Keratinocyte (primary cell): ENCODE data around the gene ANGEL2. TPM values are rescaled to one million over a fixed set of nuclear protein-coding genes. Genes with fewer than 3 reads are reported as not detected.

Experiments used
- DNase-seq: peaks from one replicate; pipeline ENCODE4 v3.0.0-alpha.2; 2011; ENCODE audit warnings: low read depth, missing footprints, low spot score
- FAIRE-seq: peaks from 2 replicates; lab custom pipeline; 2011; peaks lifted over from hg19 to GRCh38; lab: Jason Lieb, UNC
- H2AFZ ChIP-seq: 2 replicates; pipeline ENCODE4 v1.6.0; 2012; ENCODE audit warnings: low read length, control low read depth, inconsistent platforms; ENCODE audit not compliant: control insufficient read depth
- H3K27ac ChIP-seq: 2 replicates; pipeline ENCODE4 v1.5.1; 2011; ENCODE audit warnings: low read length; ENCODE audit not compliant: control insufficient read depth, insufficient read depth
- H3K27me3 ChIP-seq: 3 replicates; pipeline ENCODE4 v1.6.0; 2011; ENCODE audit warnings: low read length; ENCODE audit not compliant: control insufficient read depth, insufficient read depth; ENCODE audit errors: extremely low read depth
- H3K36me3 ChIP-seq, 2 experiments: 2 replicates in 1 of 2; 3 replicates in 1 of 2; pipeline ENCODE4 v1.5.1; 2011; ENCODE audit warnings: low read length in 2 of 2, mild to moderate bottlenecking in 1 of 2; ENCODE audit not compliant: control insufficient read depth in 2 of 2, insufficient read depth in 2 of 2; ENCODE audit errors: extremely low read depth in 1 of 2
- H3K4me1 ChIP-seq: 3 replicates; pipeline ENCODE4 v1.5.1; 2011; ENCODE audit warnings: low read length; ENCODE audit not compliant: control insufficient read depth, insufficient read depth; ENCODE audit errors: extremely low read depth
- H3K4me2 ChIP-seq: 3 replicates; pipeline ENCODE4 v1.6.0; 2011; ENCODE audit warnings: low read depth, low read length; ENCODE audit not compliant: control insufficient read depth, insufficient read depth; ENCODE audit errors: extremely low read depth
- H3K4me3 ChIP-seq, 3 experiments: fragments of 200-600 bp in 1 of 3; sonication (generic) in 1 of 3; 2 replicates in 2 of 3; 3 replicates in 1 of 3; pipeline ENCODE4 v1.5.1; 2011 to 2016; ENCODE audit warnings: low read length in 3 of 3, mild to moderate bottlenecking in 3 of 3, control low read depth in 2 of 3, inconsistent platforms in 1 of 3, low read depth in 1 of 3, mixed read lengths in 1 of 3, mixed run types in 1 of 3, moderate library complexity in 1 of 3; ENCODE audit not compliant: control insufficient read depth in 2 of 3, insufficient read depth in 2 of 3; ENCODE audit errors: extremely low read depth in 1 of 3
- H3K79me2 ChIP-seq: 2 replicates; pipeline ENCODE4 v1.6.0; 2012; ENCODE audit warnings: low read length; ENCODE audit not compliant: control insufficient read depth, insufficient read depth
- H3K9ac ChIP-seq: 3 replicates; pipeline ENCODE4 v1.6.0; 2011; ENCODE audit warnings: low read length; ENCODE audit not compliant: control insufficient read depth, insufficient read depth; ENCODE audit errors: extremely low read depth
- H3K9me1 ChIP-seq: 3 replicates; pipeline ENCODE4 v1.6.0; 2011; ENCODE audit warnings: low read length; ENCODE audit not compliant: control insufficient read depth, insufficient read depth; ENCODE audit errors: extremely low read depth
- H3K9me3 ChIP-seq: 2 replicates; pipeline ENCODE4 v1.5.1; 2012; ENCODE audit warnings: low read depth, low read length; ENCODE audit not compliant: control insufficient read depth
- H4K20me1 ChIP-seq: 3 replicates; pipeline ENCODE4 v1.6.0; 2011; ENCODE audit warnings: low read length; ENCODE audit not compliant: control insufficient read depth, insufficient read depth; ENCODE audit errors: extremely low read depth
- CTCF ChIP-seq, 3 experiments: IDR thresholded peaks in 1 of 3; conservative IDR thresholded peaks in 1 of 3; optimal IDR thresholded peaks in 1 of 3; 2 replicates in 2 of 3; 3 replicates in 1 of 3; pipeline versions ENCODE3 to v1.5.1; 2011; ENCODE audit warnings: low read length in 3 of 3, mild to moderate bottlenecking in 3 of 3, moderate library complexity in 2 of 3, control low read depth in 1 of 3, inconsistent platforms in 1 of 3; ENCODE audit not compliant: insufficient read depth in 2 of 3; ENCODE audit errors: extremely low read depth in 1 of 3
- EZH2 ChIP-seq: IDR thresholded peaks from one replicate; pipeline ENCODE4 v1.6.1; 2012; ENCODE audit warnings: inconsistent platforms, mild to moderate bottlenecking, low read length, moderate library complexity
- dilution Hi-C: fragments of 300-500 bp; cut with MboI; formaldehyde crosslinking; loops from one replicate; pipeline ENCODE4 v1.7.0; 2020; ENCODE audit warnings: low sequenced_read_pairs; ENCODE audit not compliant: extremely low pct_ligation_motif_present
- polyA plus RNA-seq, 5 experiments: library from polyadenylated mRNA; depleted of rRNA in 3 of 5; stranded (reverse) in 3 of 5; stranded (forward) in 1 of 5; unstranded in 1 of 5; fragments of >200 nt; gene quantifications; 1 replicate in 1 of 5; 2 replicates in 3 of 5; 3 replicates in 1 of 5; pipeline versions ENCODE4 v1.2.1 to v1.2.3, GENCODE V29; 2011 to 2012; ENCODE audit warnings: missing spikeins in 2 of 5, low read depth in 1 of 5, low replicate concordance in 1 of 5

ANGEL2 gene
- polyA plus RNA-seq, 1 donor (not counting 4 experiments of a cell fraction or from before 2014, with no cell fraction given), result 25.6 TPM

GRCh38 chr1:212974711-212975110 is 41.0 kb downstream of the ANGEL2 start:
- Histone ChIP-seq H3K9me1 (no peaks in the 10 kb centered on the region), H2AFZ (no peak overlapping the region), H3K4me3 (no peak overlapping the region), H3K36me3 (no peaks in the 10 kb centered on the region), H3K27me3 (no peaks in the 10 kb centered on the region), H3K9ac (no peak overlapping the region), H3K27ac (no peak overlapping the region), H4K20me1 (peaks cover 3% of the 10 kb centered on the region), H3K4me1 (no peaks in the 10 kb centered on the region), H3K4me2 (no peak overlapping the region), H3K9me3 (no peaks in the 10 kb centered on the region), H3K79me2 (no peaks in the 10 kb centered on the region)
- FAIRE-seq, result no peak
- no peak for DNase-seq
- TF ChIP-seq EZH2 (no peak), CTCF (optimal IDR thresholded peaks at IDR 0.05 in 1 of 3, IDR thresholded peaks at IDR 0.05 in 1 of 3, conservative IDR thresholded peaks at IDR 0.05 in 1 of 3; ENCODE audit: extremely low read depth in 1 of 3, insufficient read depth in 2 of 3, low read length in 3 of 3) (no peak)
- dilution Hi-C loops, result no loop called here

- no peak for DNase-seq
- no peaks in the 10 kb centered on the region for H3K36me3 ChIP-seq
- TF ChIP-seq CTCF (optimal IDR thresholded peaks at IDR 0.05 in 1 of 3, IDR thresholded peaks at IDR 0.05 in 1 of 3, conservative IDR thresholded peaks at IDR 0.05 in 1 of 3; ENCODE audit: extremely low read depth in 1 of 3, insufficient read depth in 2 of 3, low read length in 3 of 3) (no peak), EZH2 (no peak)
- no peaks in the 10 kb centered on the region for H3K27me3 ChIP-seq
- H3K9ac ChIP-seq, result no peak overlapping the region
- H3K27ac ChIP-seq, result no peak overlapping the region
- H3K4me2 ChIP-seq, result no peak overlapping the region
- H3K4me3 ChIP-seq, result no peak overlapping the region
- peaks cover 3% of the 10 kb centered on the region for H4K20me1 ChIP-seq
- H2AFZ ChIP-seq, result no peak overlapping the region
- no peaks in the 10 kb centered on the region for H3K79me2 ChIP-seq
- FAIRE-seq, result no peak
- H3K9me3 ChIP-seq, result no peaks in the 10 kb centered on the region
- no peaks in the 10 kb centered on the region for H3K9me1 ChIP-seq
- dilution Hi-C loops, result no loop called here
- H3K4me1 ChIP-seq, result no peaks in the 10 kb centered on the region
Measured at GRCh38 chr1:212973899-212974298, 41.8 kb downstream of the ANGEL2 start.
